Stimulated activated naive CD4-positive, alpha-beta T cell treated with Interleukin-2 at 50 U/mL for 16 hours (primary cell): ENCODE measurements around the gene F7.
"Not testable (repeated sequence)": the region's sequence is repeated elsewhere in the genome, so short reads cannot be mapped to it uniquely, and the experiment has no call there.

Source experiments
- DNase-seq: peaks from one replicate; lab custom pipeline; 2025; lab: John Stamatoyannopoulos, UW

The F7 gene

DNA sequence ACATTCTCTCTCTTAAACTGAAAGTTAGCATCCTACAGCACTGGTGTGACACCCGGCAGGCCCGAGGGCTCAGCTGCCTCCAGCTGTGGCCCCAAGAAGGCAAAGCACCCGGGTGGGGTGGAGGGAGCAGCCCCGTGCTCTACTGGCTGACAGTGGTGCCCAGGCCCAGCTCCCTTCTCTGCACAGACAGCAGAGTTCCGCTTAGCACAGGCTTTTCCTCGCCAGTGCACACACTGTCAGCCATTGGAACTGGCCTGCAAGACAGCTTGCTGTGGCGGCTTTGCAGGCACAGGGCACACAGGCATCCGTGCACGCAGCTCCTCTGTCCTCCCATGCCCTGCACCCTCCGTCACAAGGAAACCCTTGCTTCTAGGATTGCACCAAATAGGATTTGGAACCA lies 3.3 kb upstream of the F7 start:
- DNase-seq: not testable (repeated sequence)

DNA sequence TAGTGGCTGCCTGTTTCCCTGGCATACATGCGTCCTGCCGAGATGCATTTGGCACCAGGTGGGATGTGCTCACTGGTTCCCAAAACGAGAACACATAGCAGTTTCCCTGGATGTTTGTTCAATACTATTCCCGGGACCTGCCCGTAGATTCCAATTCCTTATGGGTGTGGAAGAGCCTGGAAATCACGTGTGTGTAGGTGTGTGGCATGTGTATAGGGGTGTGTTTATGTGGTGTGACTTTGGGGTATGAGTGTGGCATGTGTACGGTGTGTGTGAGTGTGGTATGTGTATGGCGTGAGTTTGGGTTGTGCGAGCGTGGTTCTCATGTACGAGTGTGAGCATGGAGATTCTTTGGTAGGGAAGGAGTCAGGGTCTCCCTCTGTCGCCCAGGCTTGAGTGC lies 2.9 kb upstream of the F7 start:
- DNase-seq: no peak

DNA sequence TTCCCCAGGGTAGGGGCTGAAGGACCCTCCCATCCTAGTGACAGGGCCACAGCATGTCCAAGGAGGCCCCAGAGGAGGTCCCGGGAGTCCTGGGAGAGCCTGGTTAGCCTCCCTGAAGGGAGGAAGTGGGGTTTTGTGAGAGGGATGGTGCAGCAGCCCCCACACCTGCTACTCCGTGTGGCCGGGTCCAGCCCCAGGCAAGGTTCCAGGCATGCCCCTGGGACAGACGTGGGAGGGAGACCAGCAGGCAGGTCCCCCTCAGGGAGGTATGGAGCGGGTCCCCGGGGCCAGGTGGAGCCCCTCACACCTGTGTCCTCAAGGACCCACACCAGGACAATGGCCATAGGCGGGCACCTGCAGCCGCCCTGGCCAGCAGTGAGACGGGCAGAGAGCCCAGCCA lies 1.9 kb upstream of the F7 start:
- DNase-seq: no peak

DNA sequence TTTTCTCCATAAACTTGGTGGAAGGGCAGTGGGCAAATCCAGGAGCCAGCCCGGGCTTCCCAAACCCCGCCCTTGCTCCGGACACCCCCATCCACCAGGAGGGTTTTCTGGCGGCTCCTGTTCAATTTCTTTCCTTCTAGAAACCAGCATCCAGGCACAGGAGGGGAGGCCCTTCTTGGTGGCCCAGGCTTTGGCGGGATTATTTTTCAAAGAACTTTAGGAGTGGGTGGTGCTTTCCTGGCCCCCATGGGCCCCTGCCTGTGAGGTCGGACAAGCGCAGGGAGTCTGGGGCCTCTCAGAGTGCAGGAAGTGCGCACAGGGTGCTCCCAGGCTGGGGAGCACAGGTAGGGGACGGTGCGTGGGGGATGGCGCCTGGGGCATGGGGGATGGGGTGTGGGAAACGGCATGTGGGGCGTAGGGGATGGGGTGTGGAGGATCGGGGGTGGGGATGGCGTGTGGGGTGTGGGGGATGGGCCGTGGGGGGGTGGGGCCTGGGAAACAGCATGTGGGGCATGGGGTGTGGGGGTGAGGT lies 396 bp downstream of the F7 start:
- no peak for DNase-seq

DNA sequence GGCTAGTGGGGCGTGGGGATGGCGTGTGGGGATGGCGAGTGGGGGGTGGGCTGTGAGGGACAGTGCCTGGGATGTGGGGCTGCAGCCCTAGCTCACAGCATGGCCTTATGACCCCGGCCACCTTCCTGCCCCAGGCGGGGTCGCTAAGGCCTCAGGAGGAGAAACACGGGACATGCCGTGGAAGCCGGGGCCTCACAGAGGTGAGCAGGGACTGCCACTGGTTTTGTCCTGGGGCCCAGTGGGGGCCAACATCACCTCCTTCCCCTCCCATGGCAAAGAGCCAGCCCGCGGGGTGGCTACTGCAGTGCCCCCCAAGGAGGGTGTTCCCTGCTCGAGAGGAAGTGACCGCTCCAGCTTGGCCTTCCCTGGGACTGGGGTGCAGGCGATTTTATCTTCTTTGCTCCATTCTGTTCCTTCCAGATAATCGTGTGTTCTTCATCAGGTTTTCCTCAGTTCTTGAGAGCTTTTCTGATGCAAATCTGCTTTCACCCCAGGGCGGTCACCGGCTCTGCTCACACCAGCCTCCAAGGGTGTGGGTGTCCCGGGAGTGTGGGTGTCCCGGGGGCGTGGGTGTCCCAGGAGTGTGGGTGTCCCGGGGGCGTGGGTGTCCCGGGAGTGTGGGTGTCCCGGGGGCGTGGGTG lies 1.2 kb downstream of the F7 start:
- no peak for DNase-seq

DNA sequence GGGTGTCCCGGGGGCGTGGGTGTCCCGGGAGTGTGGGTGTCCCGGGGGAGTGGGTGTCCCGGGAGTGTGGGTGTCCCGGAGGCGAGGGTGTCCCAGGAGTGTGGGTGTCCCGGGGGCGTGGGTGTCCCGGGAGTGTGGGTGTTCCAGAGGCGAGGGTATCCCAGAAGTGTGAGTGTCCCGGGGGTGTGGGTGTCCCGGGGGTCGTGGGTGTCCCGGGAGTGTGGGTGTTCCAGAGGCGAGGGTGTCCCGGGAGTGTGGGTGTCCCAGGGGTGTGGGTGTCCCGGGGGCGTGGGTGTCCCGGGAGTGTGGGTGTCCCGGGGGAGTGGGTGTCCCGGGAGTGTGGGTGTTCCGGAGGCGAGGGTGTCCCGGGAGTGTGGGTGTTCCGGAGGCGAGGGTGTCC lies 2.9 kb downstream of the F7 start:
- not testable (repeated sequence) for DNase-seq

DNA sequence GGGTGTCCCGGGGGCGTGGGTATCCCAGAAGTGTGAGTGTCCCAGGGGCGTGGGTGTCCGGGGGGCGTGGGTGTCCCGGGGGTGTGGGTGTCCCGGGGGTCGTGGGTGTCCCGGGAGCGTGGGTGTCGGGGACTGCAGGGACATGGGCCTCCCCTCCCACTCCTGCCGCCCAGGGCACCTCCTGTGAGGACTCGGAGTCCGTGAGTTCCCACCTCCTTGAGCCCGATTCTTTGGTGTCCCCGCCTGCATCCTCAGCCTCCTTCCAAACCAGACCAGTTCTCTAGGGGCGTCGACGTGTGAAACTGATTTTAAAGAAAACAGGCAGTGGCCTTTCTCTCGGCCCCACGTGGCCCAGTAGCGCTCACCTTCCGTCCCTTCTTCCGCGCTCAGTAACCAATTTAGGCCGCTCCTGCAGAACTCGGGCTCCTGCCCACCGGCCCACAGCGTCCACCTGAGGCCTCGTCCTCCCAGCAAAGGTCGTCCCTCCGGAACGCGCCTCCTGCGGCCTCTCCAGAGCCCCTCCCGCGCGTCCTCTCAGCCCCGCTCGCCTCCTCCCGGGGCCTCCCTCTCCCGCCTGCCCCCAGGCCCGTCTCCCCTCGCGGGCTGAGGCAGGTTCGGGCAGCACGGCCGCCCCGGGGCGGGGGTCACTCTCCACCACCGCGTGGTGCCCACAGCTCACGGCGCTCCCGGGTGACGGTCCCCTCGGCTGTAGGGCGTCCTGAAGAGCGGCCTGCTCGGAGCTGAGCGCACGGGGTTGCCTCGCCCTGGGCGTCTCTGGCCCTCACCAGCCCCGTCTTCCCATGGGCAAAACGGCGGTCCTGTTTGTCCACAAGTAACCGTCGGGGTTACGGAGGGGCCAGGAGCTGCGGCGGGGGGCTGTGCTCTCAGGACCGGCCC lies 3.8 kb downstream of the F7 start:
- no peak for DNase-seq

DNA sequence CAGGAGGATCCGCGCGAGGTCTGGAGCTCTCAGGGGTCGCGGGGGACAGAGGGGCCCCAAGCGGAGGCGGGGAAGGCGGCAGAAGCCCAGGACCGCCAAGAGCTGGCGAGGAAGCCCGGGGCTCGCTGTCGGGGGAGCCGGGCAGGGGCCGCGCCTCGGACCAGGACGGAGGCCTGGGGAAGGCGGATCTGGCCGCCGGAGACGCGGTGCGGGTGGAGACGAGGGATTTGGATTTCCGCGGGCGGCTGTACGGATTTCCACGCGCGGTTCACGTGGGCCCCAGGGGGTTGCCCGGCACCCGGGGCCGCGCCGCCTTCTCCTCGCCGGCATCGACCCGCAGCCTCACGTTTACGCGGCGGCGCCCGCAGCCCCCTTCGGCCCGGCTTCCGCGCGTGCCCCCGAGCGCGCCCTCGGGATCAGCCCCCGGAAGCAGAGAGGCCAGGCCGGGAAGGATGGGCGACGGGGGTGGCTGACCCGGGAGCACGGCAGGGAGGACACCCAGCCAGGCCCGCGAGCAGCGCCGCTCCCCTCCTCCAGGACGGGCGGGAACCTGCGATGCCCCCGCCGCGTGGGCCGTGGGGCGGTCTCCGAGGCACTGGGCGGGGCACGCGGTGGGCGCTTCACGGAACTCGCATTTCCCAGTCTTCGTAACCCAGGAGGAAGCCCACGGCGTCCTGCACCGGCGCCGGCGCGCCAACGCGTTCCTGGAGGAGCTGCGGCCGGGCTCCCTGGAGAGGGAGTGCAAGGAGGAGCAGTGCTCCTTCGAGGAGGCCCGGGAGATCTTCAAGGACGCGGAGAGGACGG lies 4.7 kb downstream of the F7 start:
- no peak for DNase-seq

DNA sequence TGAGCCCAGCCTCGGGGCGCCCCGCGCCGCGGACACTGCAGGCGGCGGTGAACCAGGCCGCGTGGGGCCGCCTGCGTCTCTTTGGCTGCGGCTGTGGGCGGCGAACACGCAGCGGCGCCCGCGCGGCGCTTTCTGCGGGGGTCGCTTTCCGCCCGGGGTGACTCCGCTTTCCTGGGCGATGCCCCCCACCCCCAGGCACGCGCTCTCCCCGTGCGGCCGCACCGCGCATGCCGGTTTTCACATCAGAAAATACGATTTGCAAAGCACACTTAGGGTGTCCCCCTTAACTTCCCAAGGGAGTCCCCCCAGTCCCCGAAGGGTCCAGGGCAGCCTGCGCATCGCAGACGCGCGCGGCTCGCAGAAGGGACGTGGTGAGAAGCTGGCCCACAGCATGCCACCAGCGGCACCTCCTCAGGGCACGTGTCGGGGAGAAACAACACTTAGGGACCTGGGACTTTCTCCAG lies 5.3 kb downstream of the F7 start:
- no peak for DNase-seq

DNA sequence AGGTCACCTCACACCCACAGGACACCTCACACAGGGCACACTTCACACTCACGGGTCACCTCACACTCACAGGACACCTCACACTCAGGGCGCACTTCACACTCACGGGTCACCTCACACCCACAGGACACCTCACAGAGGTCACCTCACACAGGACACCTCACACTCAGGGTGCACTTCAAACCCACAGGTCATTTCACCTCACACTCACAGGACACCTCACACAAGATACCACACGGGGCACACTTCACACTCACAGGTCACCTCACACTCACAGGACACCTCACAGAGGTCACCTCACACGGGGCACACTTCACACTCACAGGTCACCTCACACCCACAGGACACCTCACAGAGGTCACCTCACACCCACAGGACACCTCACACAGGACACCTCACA lies 6.2 kb downstream of the F7 start:
- DNase-seq: not testable (repeated sequence)

DNA sequence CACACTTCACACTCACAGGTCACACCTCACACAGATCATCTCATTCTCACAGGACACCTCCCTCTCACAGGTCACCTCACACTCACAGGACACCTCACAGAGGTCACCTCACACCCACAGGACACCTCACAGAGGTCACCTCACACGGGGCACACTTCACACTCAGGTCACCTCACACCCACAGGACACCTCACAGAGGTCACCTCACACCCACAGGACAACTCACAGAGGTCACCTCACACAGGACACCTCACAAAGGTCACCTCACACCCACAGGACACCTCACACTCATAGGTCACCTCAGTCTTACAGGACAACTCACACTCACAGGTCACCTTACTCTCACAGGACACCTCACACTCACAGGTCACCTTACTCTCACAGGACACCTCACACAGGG lies 6.9 kb downstream of the F7 start:
- not testable (repeated sequence) for DNase-seq

DNA sequence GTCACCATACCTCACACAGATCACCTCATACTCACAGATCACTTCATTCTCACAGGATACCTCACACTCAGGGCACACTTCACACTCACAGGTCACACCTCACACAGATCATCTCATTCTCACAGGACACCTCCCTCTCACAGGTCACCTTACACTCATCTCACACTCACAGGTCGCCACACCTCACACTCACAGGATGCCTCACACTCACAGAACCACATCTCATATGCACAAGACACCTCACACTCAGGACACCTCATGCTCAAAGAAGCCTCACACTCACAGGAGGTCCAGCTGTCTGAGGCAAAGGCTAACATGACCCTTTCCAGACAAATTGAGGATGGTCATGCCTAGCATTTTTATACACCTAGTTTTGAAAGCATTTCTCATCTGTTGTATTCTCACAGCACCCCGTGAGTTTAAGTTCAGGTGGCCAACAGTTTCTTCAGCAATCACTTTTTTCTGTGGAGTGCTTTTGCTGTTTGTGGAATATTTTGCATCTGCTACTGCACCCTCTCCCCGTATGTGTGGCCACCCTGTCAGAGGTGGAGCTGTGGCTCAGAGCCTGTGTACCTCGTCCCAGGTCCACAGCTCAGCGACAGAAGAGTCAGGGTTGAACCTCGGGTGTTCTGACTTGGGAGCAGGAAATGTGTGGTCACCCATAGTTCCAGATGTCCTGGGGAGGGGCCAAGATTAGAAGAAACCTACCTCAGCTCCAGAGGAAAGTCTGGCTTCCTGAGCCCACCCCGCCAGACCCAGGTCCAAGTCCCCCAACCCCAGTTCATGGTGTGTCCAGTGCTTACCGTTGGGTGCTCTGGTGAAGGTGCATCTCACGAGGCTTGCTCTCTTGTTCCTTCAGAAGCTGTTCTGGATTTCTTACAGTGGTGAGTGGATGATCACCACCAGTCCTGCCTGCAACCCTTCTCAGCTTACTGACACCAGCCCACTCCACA lies 7.6 kb downstream of the F7 start:
- no peak for DNase-seq

DNA sequence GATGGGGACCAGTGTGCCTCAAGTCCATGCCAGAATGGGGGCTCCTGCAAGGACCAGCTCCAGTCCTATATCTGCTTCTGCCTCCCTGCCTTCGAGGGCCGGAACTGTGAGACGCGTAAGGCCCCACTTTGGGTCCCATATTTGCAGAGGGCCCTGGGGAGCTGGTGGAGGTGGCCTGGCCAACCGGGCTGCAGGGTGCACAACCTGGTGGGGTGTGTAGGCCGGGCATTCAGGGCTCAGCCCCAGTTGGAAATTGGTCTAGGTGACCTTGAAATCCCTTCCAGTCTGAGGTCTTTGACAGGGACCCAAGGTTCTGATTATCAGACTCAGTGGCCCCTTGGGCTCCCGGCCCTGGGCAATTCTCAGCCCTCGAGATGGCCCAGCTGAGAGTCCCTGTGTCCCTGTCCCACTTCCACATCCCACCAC lies 8.3 kb downstream of the F7 start:
- no peak for DNase-seq

DNA sequence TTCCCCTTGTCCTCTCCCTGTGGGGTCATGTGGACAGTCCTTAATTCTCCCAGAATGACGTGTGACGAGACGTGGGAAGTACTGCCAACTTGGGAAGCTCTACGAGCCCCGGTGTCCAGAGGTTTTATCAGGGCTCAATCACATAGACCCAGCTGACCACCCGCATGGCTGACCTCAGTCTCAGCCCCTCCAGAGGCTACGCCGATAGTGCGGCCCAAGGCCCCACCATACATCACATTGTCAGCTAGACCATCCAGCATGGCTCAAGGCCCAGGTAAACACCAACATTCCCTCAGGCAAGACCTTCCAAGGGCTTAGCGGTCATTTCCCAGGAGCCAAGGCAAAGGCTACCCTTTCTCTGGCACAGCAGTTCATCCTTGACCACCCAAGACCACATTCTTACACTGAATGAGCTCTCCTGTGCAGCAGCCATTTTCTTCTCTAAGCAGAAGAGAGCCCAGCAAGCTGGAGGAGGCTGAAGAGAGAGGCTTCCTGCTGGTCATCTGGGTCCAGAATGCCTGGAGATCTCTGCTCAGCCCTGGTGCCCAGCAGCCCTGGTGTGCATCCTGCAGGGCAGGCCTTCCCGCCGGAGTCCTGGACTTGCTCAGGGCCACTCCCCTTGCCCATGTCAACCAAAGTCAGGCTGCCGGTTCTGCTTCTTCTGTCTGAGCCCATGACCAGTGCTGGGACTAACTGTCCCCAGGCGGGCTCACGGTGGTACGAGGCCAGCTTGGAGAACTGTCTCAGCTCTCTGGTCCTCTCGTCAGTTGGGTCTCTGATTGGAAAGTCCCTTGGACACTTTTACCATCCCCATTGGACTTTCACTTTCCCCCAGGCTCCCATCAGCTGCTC lies 9.1 kb downstream of the F7 start:
- no peak for DNase-seq

DNA sequence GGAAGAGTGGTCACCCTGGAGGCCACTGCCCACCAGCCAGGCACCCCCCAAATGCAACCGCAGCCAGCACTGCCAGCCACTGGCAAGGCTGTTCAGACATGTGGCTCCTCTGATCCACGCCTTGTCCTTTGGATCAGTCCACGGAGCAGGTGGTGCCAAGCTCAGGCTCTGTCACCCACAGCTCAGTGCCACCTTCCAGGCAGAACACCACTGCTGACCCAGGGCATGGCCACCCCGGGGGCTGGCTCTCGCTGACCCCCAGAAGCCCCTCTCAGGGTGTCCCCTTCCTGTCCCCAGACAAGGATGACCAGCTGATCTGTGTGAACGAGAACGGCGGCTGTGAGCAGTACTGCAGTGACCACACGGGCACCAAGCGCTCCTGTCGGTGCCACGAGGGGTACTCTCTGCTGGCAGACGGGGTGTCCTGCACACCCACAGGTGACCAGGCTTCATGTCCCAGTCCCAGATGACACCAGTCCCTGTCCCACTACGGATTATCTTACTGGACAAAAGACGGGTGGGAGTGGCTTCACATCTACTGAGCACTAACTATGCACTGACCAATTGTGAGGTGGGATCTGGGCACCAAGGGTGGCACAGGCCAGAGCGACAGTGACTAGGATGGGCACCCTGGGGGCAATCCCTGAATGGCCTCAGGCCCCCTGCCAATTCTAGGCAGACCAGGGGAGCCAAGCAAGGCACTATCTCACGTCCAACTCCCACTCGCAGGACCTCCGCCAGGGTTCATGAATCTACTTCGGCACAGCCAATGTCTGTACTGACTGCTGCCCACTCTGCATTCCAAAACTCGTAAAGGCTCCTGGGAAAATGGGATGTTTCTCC lies 10.0 kb downstream of the F7 start:
- DNase-seq: no peak

DNA sequence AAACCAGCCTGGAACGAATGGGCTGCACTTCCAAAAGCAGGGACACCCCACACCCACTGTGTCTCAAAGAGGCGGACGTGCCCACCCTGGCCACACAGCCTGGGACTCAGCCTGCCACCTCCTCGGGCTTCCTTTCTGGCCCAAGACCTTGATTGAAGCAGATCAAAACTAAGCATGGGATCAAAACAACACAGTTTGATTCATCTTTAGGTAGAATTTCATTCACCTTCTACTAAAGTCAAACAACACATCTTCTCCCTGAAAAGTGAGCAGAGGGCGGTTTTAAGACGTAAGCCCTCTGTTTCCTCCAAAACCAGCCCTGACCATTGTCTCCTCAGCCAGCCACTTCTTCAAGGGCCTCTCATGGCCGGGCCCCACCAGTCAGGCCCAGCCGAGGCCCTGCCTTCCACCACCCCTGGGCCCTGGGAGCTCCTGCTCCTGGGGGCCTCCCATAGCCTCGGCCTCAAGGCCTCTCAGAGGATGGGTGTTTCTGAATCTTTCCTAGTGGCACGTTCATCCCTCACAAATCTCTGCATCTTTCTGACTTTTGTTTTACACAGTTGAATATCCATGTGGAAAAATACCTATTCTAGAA lies 10.7 kb downstream of the F7 start:
- DNase-seq: no peak

DNA sequence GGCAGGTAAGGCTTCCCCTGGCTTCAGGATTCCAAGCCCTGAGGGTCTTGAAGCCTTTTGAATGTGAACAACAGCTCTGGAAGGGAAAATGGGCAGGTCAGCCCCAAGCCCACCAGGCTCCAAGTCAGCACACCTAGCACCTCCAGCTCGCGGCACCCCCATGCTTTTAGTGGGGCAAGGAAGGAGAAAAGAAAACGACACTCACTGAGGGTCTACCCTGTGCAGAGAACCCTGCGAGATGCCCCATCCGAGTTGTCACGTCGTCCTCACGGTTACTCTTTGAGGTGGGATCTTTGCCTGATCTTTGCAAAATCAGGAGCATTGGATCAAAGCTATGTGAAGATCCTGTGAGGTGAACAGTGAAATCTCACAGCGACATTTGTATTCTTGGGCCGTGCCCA lies 11.3 kb downstream of the F7 start:
- DNase-seq: no peak

DNA sequence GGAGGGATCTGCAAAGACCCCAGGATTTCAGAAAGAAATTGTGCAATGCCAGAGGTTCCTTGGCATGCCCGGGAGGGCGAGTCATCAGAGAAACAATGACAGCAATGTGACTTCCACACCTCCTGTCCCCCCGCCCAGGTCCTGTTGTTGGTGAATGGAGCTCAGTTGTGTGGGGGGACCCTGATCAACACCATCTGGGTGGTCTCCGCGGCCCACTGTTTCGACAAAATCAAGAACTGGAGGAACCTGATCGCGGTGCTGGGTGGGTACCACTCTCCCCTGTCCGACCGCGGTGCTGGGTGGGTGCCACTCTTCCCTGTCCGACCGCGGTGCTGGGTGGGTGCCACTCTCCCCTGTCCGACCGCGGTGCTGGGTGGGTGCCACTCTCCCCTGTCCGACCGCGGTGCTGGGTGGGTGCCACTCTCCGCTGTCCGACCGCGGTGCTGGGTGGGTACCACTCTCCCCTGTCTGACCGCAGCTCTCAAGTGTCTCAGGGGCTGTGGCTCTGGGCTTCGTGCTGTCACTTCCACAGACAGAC lies 11.8 kb downstream of the F7 start:
- DNase-seq: no peak

DNA sequence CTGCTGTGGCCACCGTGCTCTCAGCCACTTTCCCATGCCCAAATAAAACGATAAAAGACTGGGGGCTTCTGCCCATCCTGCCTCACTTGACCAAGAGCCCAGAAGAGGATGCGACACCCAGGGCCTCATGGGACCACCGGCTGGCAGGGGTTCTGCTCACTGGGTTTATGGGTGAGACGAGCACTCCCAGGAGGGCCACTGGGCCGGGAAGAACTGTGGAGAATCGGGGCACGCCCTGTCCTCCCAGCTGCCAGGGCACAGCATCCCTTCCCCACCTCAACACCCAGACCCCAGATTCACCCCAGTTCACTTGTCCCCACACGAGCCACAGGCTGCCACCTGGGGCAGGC lies 12.3 kb downstream of the F7 start:
- no peak for DNase-seq
